Trophoblast cell (in vitro differentiated cells and primary cell): ENCODE data around the gene RPL10A.

ENCODE experiments used
- DNase-seq, 2 donors: peaks; one replicate each; pipeline ENCODE4 v3.0.0-alpha.2; 2016
- H2AFZ ChIP-seq: 2 replicates; pipeline ENCODE4 v1.6.1; 2013; ENCODE audit warnings: low read length, moderate library complexity, mild to moderate bottlenecking; ENCODE audit not compliant: insufficient read depth, poor library complexity
- H2AK5ac ChIP-seq: 2 replicates; pipeline ENCODE4 v1.6.1; 2013; ENCODE audit warnings: mild to moderate bottlenecking, low read length
- H2BK120ac ChIP-seq: 2 replicates; pipeline ENCODE4 v1.6.1; 2013; ENCODE audit warnings: low read length, mild to moderate bottlenecking, moderate library complexity; ENCODE audit not compliant: insufficient read depth, poor library complexity
- H2BK12ac ChIP-seq: 2 replicates; pipeline ENCODE4 v1.6.1; 2013; ENCODE audit warnings: mild to moderate bottlenecking, low read length, moderate library complexity
- H2BK5ac ChIP-seq: 2 replicates; pipeline ENCODE4 v1.6.1; 2013; ENCODE audit warnings: low read length, low read depth, moderate library complexity, mild to moderate bottlenecking; ENCODE audit not compliant: poor library complexity
- H3K14ac ChIP-seq: 2 replicates; pipeline ENCODE4 v1.6.1; 2013; ENCODE audit warnings: mild to moderate bottlenecking, low read length
- H3K18ac ChIP-seq: 2 replicates; pipeline ENCODE4 v1.6.1; 2013; ENCODE audit warnings: mild to moderate bottlenecking, low read length
- H3K23ac ChIP-seq: 2 replicates; pipeline ENCODE4 v1.6.1; 2013; ENCODE audit warnings: low read length
- H3K27ac ChIP-seq: 2 replicates; pipeline ENCODE4 v1.5.1; 2013; ENCODE audit warnings: low read depth, mild to moderate bottlenecking, inconsistent platforms, low read length, moderate library complexity
- H3K27me3 ChIP-seq: 2 replicates; pipeline ENCODE4 v1.6.1; 2013; ENCODE audit warnings: inconsistent platforms, mild to moderate bottlenecking, low read length, moderate library complexity; ENCODE audit not compliant: insufficient read depth
- H3K36me3 ChIP-seq, 2 experiments: 1 replicate in 1 of 2; 2 replicates in 1 of 2; pipeline ENCODE4 v1.6.1; 2013; ENCODE audit warnings: low read length in 2 of 2, mild to moderate bottlenecking in 2 of 2, moderate library complexity in 1 of 2; ENCODE audit not compliant: insufficient read depth in 2 of 2, control insufficient read depth in 1 of 2
- H3K4ac ChIP-seq: 2 replicates; pipeline ENCODE4 v1.6.1; 2013; ENCODE audit warnings: low read depth, mild to moderate bottlenecking, low read length, moderate library complexity
- H3K4me1 ChIP-seq, 2 experiments: 1 replicate in 1 of 2; 2 replicates in 1 of 2; pipeline ENCODE4 v1.6.1; 2013; ENCODE audit warnings: low read length in 2 of 2, mild to moderate bottlenecking in 2 of 2, moderate library complexity in 1 of 2; ENCODE audit not compliant: insufficient read depth in 2 of 2, control insufficient read depth in 1 of 2
- H3K4me2 ChIP-seq: 2 replicates; pipeline ENCODE4 v1.6.1; 2013; ENCODE audit warnings: inconsistent platforms, mild to moderate bottlenecking, low read length, moderate library complexity
- H3K4me3 ChIP-seq: 2 replicates; pipeline ENCODE4 v1.5.1; 2013; ENCODE audit warnings: mild to moderate bottlenecking, low read depth, low read length, inconsistent platforms
- H3K79me1 ChIP-seq: one replicate; pipeline ENCODE4 v1.6.1; 2013; ENCODE audit warnings: low read length
- H3K79me2 ChIP-seq: 2 replicates; pipeline ENCODE4 v1.6.1; 2013; ENCODE audit warnings: low read length, mild to moderate bottlenecking; ENCODE audit not compliant: control insufficient read depth, insufficient read depth, poor library complexity
- H3K9ac ChIP-seq: 2 replicates; pipeline ENCODE4 v1.6.1; 2013; ENCODE audit warnings: mild to moderate bottlenecking, low read length
- H3K9me3 ChIP-seq: 2 replicates; pipeline ENCODE4 v1.6.1; 2013; ENCODE audit warnings: low read depth, mild to moderate bottlenecking, control low read depth, inconsistent platforms, low read length; ENCODE audit not compliant: insufficient read depth
- H4K12ac ChIP-seq: 2 replicates; pipeline ENCODE4 v1.6.1; 2013; ENCODE audit warnings: low read depth, mild to moderate bottlenecking, low read length, moderate library complexity
- H4K8ac ChIP-seq: 2 replicates; pipeline ENCODE4 v1.6.1; 2013; ENCODE audit warnings: low read depth, mild to moderate bottlenecking, low read length, moderate library complexity
- H4K91ac ChIP-seq: one replicate; pipeline ENCODE4 v1.6.1; 2013; ENCODE audit warnings: low read depth, mild to moderate bottlenecking, low read length, moderate library complexity
- WGBS: extraction: QIAGEN DNeasy Blood & Tissue Kit; methylation state at CpG from one replicate; pipeline ENCODE4 v1.1.7; 2013; ENCODE audit warnings: missing lambda C conversion rate; ENCODE audit not compliant: insufficient read length, insufficient coverage; ENCODE audit errors: extremely low coverage; 5-methylcytosine and 5-hydroxymethylcytosine counted together

RPL10A gene

GRCh38 chr6:35441642-35442041 lies 26.6 kb upstream of the RPL10A start:
- WGBS = no CpG with 5 or more reads among the region's 4 CpGs
- H4K8ac ChIP-seq = no peak overlapping the region
- H3K18ac ChIP-seq = no peak overlapping the region
- no peak overlapping the region for H2BK12ac ChIP-seq
- H3K4ac ChIP-seq = no peak overlapping the region
- H3K14ac ChIP-seq = no peak overlapping the region
- H2BK5ac ChIP-seq = no peak overlapping the region
- no peak overlapping the region for H3K4me2 ChIP-seq
- no peaks in the 10 kb centered on the region for H3K27me3 ChIP-seq
- DNase-seq = no peak
- no peaks in the 10 kb centered on the region for H3K4me1 ChIP-seq
- no peak overlapping the region for H4K91ac ChIP-seq
- H3K27ac ChIP-seq = no peak overlapping the region
- no peak overlapping the region for H2BK120ac ChIP-seq
- H3K79me2 ChIP-seq = no peaks in the 10 kb centered on the region
- no peak overlapping the region for H4K12ac ChIP-seq
- H3K9ac ChIP-seq = peak overlapping the region; percentile 23
- H3K79me1 ChIP-seq = no peaks in the 10 kb centered on the region
- H2AK5ac ChIP-seq = no peak overlapping the region
- no peaks in the 10 kb centered on the region for H3K36me3 ChIP-seq
- no peak overlapping the region for H2AFZ ChIP-seq
- H3K4me3 ChIP-seq = no peak overlapping the region
- no peaks in the 10 kb centered on the region for H3K9me3 ChIP-seq
- no peak overlapping the region for H3K23ac ChIP-seq

- Histone ChIP-seq H3K4ac (no peak overlapping the region), H4K8ac (no peak overlapping the region), H3K9me3 (no peaks in the 10 kb centered on the region), H3K9ac (no peak overlapping the region), H3K27me3 (no peaks in the 10 kb centered on the region), H3K4me3 (no peak overlapping the region), H3K18ac (no peak overlapping the region), H3K4me1 (no peaks in the 10 kb centered on the region), H2BK120ac (no peak overlapping the region), H4K91ac (no peak overlapping the region), H2AFZ (no peak overlapping the region), H3K36me3 (no peaks in the 10 kb centered on the region), H2AK5ac (no peak overlapping the region), H3K79me2 (no peaks in the 10 kb centered on the region), H3K4me2 (no peak overlapping the region), H2BK5ac (no peak overlapping the region), H2BK12ac (no peak overlapping the region), H3K27ac (no peak overlapping the region), H3K14ac (no peak overlapping the region), H4K12ac (no peak overlapping the region), H3K79me1 (no peaks in the 10 kb centered on the region), H3K23ac (no peak overlapping the region)
- no peak for DNase-seq
- no CpG with 5 or more reads among the region's 5 CpGs for WGBS
Observed at GRCh38 chr6:35442693-35443092, 25.5 kb upstream of the RPL10A start.

- Histone ChIP-seq H2BK12ac (no peak overlapping the region), H3K4me2 (no peak overlapping the region), H3K18ac (no peak overlapping the region), H2AFZ (no peak overlapping the region), H3K9ac (no peak overlapping the region), H3K27me3 (no peaks in the 10 kb centered on the region), H3K4me1 (no peaks in the 10 kb centered on the region), H3K4me3 (no peak overlapping the region), H3K79me1 (no peaks in the 10 kb centered on the region), H4K12ac (no peak overlapping the region), H3K36me3 (no peaks in the 10 kb centered on the region), H2AK5ac (no peak overlapping the region), H3K23ac (no peak overlapping the region), H3K27ac (no peak overlapping the region), H2BK5ac (no peak overlapping the region), H3K9me3 (no peaks in the 10 kb centered on the region), H2BK120ac (no peak overlapping the region), H4K8ac (no peak overlapping the region), H3K4ac (no peak overlapping the region), H3K14ac (no peak overlapping the region), H3K79me2 (no peaks in the 10 kb centered on the region), H4K91ac (no peak overlapping the region)
- no CpG with 5 or more reads among the region's 9 CpGs for WGBS
- DNase-seq = no peak
Observed at GRCh38 chr6:35443341-35444030, 24.7 kb upstream of the RPL10A start.

GRCh38 chr6:35445691-35446090 lies 22.5 kb upstream of the RPL10A start:
- Histone ChIP-seq H3K4me2 (no peak overlapping the region), H3K9ac (no peak overlapping the region), H3K79me1 (no peaks in the 10 kb centered on the region), H3K23ac (no peak overlapping the region), H3K79me2 (no peaks in the 10 kb centered on the region), H3K4me3 (no peak overlapping the region), H2AK5ac (no peak overlapping the region), H3K4ac (no peak overlapping the region), H3K9me3 (no peaks in the 10 kb centered on the region), H3K27ac (no peak overlapping the region), H2BK120ac (no peak overlapping the region), H3K4me1 (no peaks in the 10 kb centered on the region), H3K18ac (no peak overlapping the region), H2AFZ (no peak overlapping the region), H2BK12ac (no peak overlapping the region), H2BK5ac (no peak overlapping the region), H4K8ac (no peak overlapping the region), H4K91ac (no peak overlapping the region), H4K12ac (no peak overlapping the region), H3K27me3 (no peaks in the 10 kb centered on the region), H3K14ac (no peak overlapping the region), H3K36me3 (no peaks in the 10 kb centered on the region)
- DNase-seq = no peak
- no CpG with 5 or more reads among the region's 7 CpGs for WGBS
